Mucosa of descending colon (tissue), 3 donors: ENCODE data around the gene ACSS1. TPM values are rescaled to one million over a fixed set of nuclear protein-coding genes. Genes with fewer than 3 reads are reported as not detected.
A peak's percentile ranks its signal among the peaks of the same experiment; 100 is the strongest.
"Not testable (repeated sequence)": the region's sequence is repeated elsewhere in the genome, so short reads cannot be mapped to it uniquely, and the experiment has no call there.

Experiments used
- ATAC-seq: fragments of 200-7000 bp; cut with Tn5 transposase; one replicate; pipeline ENCODE4 v1.9.1; 2020; ENCODE audit warnings: mild to moderate bottlenecking, moderate library complexity
- DNase-seq, 3 donors: peaks; one replicate each; pipeline ENCODE4 v3.0.0-alpha.2; 2020
- H3K36me3 ChIP-seq: fragments of 200-600 bp; one replicate; pipeline ENCODE4 v1.8.0; 2021; ENCODE audit warnings: low read depth, mild to moderate bottlenecking
- H3K4me1 ChIP-seq: fragments of 200-600 bp; one replicate; pipeline ENCODE4 v1.8.0; 2021; ENCODE audit warnings: low read depth, mild to moderate bottlenecking
- H3K4me3 ChIP-seq: fragments of 200-600 bp; one replicate; pipeline ENCODE4 v1.8.0; 2021; ENCODE audit warnings: mild to moderate bottlenecking
- H3K9me3 ChIP-seq: fragments of 200-600 bp; one replicate; pipeline ENCODE4 v1.8.0; 2021; ENCODE audit warnings: mild to moderate bottlenecking
- CTCF ChIP-seq: fragments of 200-600 bp; IDR thresholded peaks from one replicate; pipeline ENCODE4 v1.8.0; 2022; ENCODE audit warnings: antibody characterized with exemption, mild to moderate bottlenecking
- intact Hi-C, 2 donors: fragments of 100-400 bp; cut with DNase I in 1 of 2; cut with micrococcal nuclease in 1 of 2; formaldehyde crosslinking; loops; one replicate each; pipeline versions ENCODE4 v1.11.0 to v1.11.1; 2022; cut with DNase I, micrococcal nuclease
- total RNA-seq, 3 donors: library from RNA; stranded (reverse); fragmentation: NEBNext Ultra II Directional in 2 of 3; extraction: Animal tissue kit (Norgen Biotek cat#: 25700) in 2 of 3; gene quantifications; one replicate each; pipeline versions ENCODE4 v1.2.1 to v1.2.4, GENCODE V29; 2021 to 2023
- donor health status: DM: no; HTN: no; CAD: no; lungs with moderate emphysema.
- donor health status: DM: no; HTN: no; CAD: no.
- donor health status: DM: no; HTN: yes; CAD: no.

Gene ACSS1
- total RNA-seq, 3 donors from 2014 or later: 29.8 to 37.9 (median 36.9) TPM

GRCh38 chr20:25003002-25003401 lies 54.9 kb downstream of the ACSS1 start:
- H3K4me1 ChIP-seq: no peaks in the 10 kb centered on the region
- H3K4me3 ChIP-seq: no peak overlapping the region
- ATAC-seq (no peak), DNase-seq (no peak)
- H3K9me3 ChIP-seq: no peaks in the 10 kb centered on the region
- peaks cover 7% of the 10 kb centered on the region for H3K36me3 ChIP-seq
- intact Hi-C loops: no loop called here
- no peak for TF ChIP-seq CTCF

- DNase-seq, H3K4me1 ChIP-seq, H3K36me3 ChIP-seq, ATAC-seq, H3K9me3 ChIP-seq, H3K4me3 ChIP-seq, intact Hi-C loops: not testable (repeated sequence)
These were observed 56.6 kb downstream of the ACSS1 start for GRCh38 chr20:25001323-25001722.

GRCh38 chr20:25000268-25000801 lies 57.6 kb downstream of the ACSS1 start:
- peak; percentile 42 for ATAC-seq
- intact Hi-C loops: no loop called here
- no peaks in the 10 kb centered on the region for H3K9me3 ChIP-seq
- no peak for TF ChIP-seq CTCF
- no peak overlapping the region for H3K4me3 ChIP-seq
- DNase-seq: peak in 2 of 3 donors; percentile 55 to 56
- no peaks in the 10 kb centered on the region for H3K36me3 ChIP-seq
- no peaks in the 10 kb centered on the region for H3K4me1 ChIP-seq

- H3K4me1 ChIP-seq: no peaks in the 10 kb centered on the region
- TF ChIP-seq CTCF: no peak
- no peaks in the 10 kb centered on the region for H3K36me3 ChIP-seq
- H3K4me3 ChIP-seq: no peak overlapping the region
- no peak for ATAC-seq
- H3K9me3 ChIP-seq: no peaks in the 10 kb centered on the region
- no peak for DNase-seq
- intact Hi-C loops: loop anchor here (5.0 to 10.0 kb wide), 3 partner anchors 175 to 408 kb away; partner anchors contain the start of genes ABHD12 (in 1 of the 2) and GINS1 (in 1 of the 2)
These were observed 58.4 kb downstream of the ACSS1 start for GRCh38 chr20:24999568-24999967.

- Histone ChIP-seq H3K4me1 (no peaks in the 10 kb centered on the region), H3K36me3 (no peaks in the 10 kb centered on the region), H3K9me3 (no peaks in the 10 kb centered on the region), H3K4me3 (no peak overlapping the region)
- DNase-seq: no peak
- intact Hi-C loops: loop anchor here (5.0 to 10.0 kb wide), 3 partner anchors 176 to 408 kb away; partner anchors contain the start of genes ABHD12 (in 1 of the 2) and GINS1 (in 1 of the 2)
- TF ChIP-seq CTCF: no peak
- peak; percentile 18 for ATAC-seq
These were observed 59.1 kb downstream of the ACSS1 start for GRCh38 chr20:24998631-24999445.

- no peak overlapping the region for H3K4me3 ChIP-seq
- no peaks in the 10 kb centered on the region for H3K36me3 ChIP-seq
- no peak for TF ChIP-seq CTCF
- no peaks in the 10 kb centered on the region for H3K4me1 ChIP-seq
- DNase-seq: no peak
- intact Hi-C loops: loop anchor here (5.0 to 10.0 kb wide), 3 partner anchors 177 to 409 kb away; partner anchors contain the start of genes ABHD12 (in 1 of the 2) and GINS1 (in 1 of the 2)
- no peaks in the 10 kb centered on the region for H3K9me3 ChIP-seq
- no peak for ATAC-seq
These were observed 59.8 kb downstream of the ACSS1 start for GRCh38 chr20:24998121-24998520.
